NCI-H510A treated with DMSO at 0.1 percent for 48 hours (cell line): ENCODE measurements around the gene ASXL3.

ENCODE experiments used
- DNase-seq: peaks from one replicate; lab custom pipeline; 2025; lab: John Stamatoyannopoulos, UW

The ASXL3 gene

GRCh38 chr18:33664241-33664874 lies 86.3 kb downstream of the ASXL3 start:
- DNase-seq: no peak

- DNase-seq: no peak
Observed at GRCh38 chr18:33665187-33665586, 87.2 kb downstream of the ASXL3 start.

GRCh38 chr18:33665641-33666040 lies 87.6 kb downstream of the ASXL3 start:
- DNase-seq: no peak

- DNase-seq: no peak
Observed at GRCh38 chr18:33666915-33667314, 88.9 kb downstream of the ASXL3 start.

- no peak for DNase-seq
Observed at GRCh38 chr18:33669589-33669988, 91.6 kb downstream of the ASXL3 start.

- no peak for DNase-seq
Observed at GRCh38 chr18:33670029-33670428, 92.0 kb downstream of the ASXL3 start.

GRCh38 chr18:33673689-33674088 lies 95.7 kb downstream of the ASXL3 start:
- DNase-seq: no peak

GRCh38 chr18:33676593-33676992 lies 98.6 kb downstream of the ASXL3 start:
- no peak for DNase-seq

GRCh38 chr18:33677891-33678290 lies 99.9 kb downstream of the ASXL3 start:
- no peak for DNase-seq

- DNase-seq: no peak
Observed at GRCh38 chr18:33682436-33682835, 104.4 kb downstream of the ASXL3 start.

GRCh38 chr18:33694593-33694992 lies 116.6 kb downstream of the ASXL3 start:
- DNase-seq: no peak

- DNase-seq: no peak
Observed at GRCh38 chr18:33696332-33697162, 118.5 kb downstream of the ASXL3 start.

- no peak for DNase-seq
Observed at GRCh38 chr18:33697498-33697897, 119.5 kb downstream of the ASXL3 start.

- DNase-seq: no peak
Observed at GRCh38 chr18:33699372-33699771, 121.4 kb downstream of the ASXL3 start.

- DNase-seq: no peak
Observed at GRCh38 chr18:33700513-33700976, 122.5 kb downstream of the ASXL3 start.

- no peak for DNase-seq
Observed at GRCh38 chr18:33702625-33703024, 124.6 kb downstream of the ASXL3 start.

GRCh38 chr18:33706391-33706790 lies 128.4 kb downstream of the ASXL3 start:
- no peak for DNase-seq

GRCh38 chr18:33708876-33709275 lies 130.9 kb downstream of the ASXL3 start:
- no peak for DNase-seq

- no peak for DNase-seq
Observed at GRCh38 chr18:33710269-33710668, 132.2 kb downstream of the ASXL3 start.

- DNase-seq: no peak
Observed at GRCh38 chr18:33711514-33711913, 133.5 kb downstream of the ASXL3 start.

GRCh38 chr18:33712719-33713118 lies 134.7 kb downstream of the ASXL3 start:
- DNase-seq: no peak

GRCh38 chr18:33716061-33716683 lies 138.2 kb downstream of the ASXL3 start:
- no peak for DNase-seq

GRCh38 chr18:33717339-33717738 lies 139.3 kb downstream of the ASXL3 start:
- no peak for DNase-seq
